Measurements from ENCODE around the gene STAM2.
"Not testable (repeated sequence)": the region's sequence is repeated elsewhere in the genome, so short reads cannot be mapped to it uniquely, and the experiment has no call there.

DNA sequence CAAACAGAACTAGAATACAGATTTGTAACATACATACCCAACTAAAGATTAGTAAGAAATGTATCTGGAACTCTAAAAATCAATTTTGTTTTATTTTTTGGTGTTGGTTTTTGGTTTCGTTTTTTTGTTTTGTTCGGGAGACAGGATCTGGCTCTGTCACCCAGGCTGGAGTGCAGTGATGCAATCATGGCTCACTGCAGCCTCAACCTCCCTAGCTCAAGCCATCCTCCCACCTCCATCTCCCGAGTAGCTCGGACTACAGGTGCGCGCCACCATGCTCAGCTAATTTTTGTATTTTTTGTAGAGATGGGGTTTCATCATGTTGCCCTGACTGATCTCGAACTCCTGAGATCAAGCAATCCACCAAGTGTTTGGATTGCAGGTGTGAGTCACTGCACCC lies 6.4 kb downstream of the STAM2 start:
- not testable (repeated sequence) for TF ChIP-seq CTCF (conservative IDR thresholded peaks at IDR 0.05; ENCODE audit: low read length); EZH2phosphoT487 (IDR thresholded peaks at IDR 0.05; ENCODE audit: borderline replicate concordance)

Measured in Loucy (cell line).